WTC11 (cell line): ENCODE results near the gene WDR26. TPM values are rescaled to one million over a fixed set of nuclear protein-coding genes. Genes with fewer than 3 reads are reported as not detected.
A peak's percentile ranks its signal among the peaks of the same experiment; 100 is the strongest.

ENCODE experiments used
- ATAC-seq: fragments of 200-7000 bp; cut with Tn5 transposase; 2 replicates; pipeline ENCODE4 v1.10.0; 2021; ENCODE audit warnings: mild to moderate bottlenecking, moderate library complexity
- CTCF ChIA-PET: fragments of 300-600 bp; sonication (Branson Sonifier 250); formaldehyde crosslinking; loops from one replicate; lab custom pipeline; 2021; ENCODE audit warnings: antibody characterized with exemption; lab: Charles Lee
- POLR2A ChIA-PET: fragments of 350-600 bp; sonication (Branson Sonifier 250); formaldehyde crosslinking; loops from one replicate; lab custom pipeline; 2021; ENCODE audit warnings: antibody characterized with exemption; lab: Charles Lee
- DNase-seq: peaks from one replicate; pipeline ENCODE4 v3.0.0; 2021; ENCODE audit warnings: low spot score
- H3K27ac Mint-ChIP-seq: 2 replicates; pipeline ENCODE4 v1.8.0; 2021; ENCODE audit warnings: mixed read lengths
- H3K27me3 Mint-ChIP-seq: 2 replicates; pipeline ENCODE4 v1.8.0; 2021; ENCODE audit warnings: low read depth, mild to moderate bottlenecking, moderate library complexity, mixed read lengths
- H3K36me3 Mint-ChIP-seq: 2 replicates; pipeline ENCODE4 v1.8.0; 2021; ENCODE audit warnings: mixed read lengths
- H3K4me1 Mint-ChIP-seq: 2 replicates; pipeline ENCODE4 v1.8.0; 2022; ENCODE audit warnings: mixed read lengths
- H3K4me3 Mint-ChIP-seq: 2 replicates; pipeline ENCODE4 v1.8.0; 2021; ENCODE audit warnings: mild to moderate bottlenecking, moderate library complexity, mixed read lengths
- H3K9me3 Mint-ChIP-seq: 2 replicates; pipeline ENCODE4 v1.8.0; 2021; ENCODE audit warnings: mixed read lengths
- ATF1 ChIP-seq: sonication (generic); formaldehyde crosslinking; IDR thresholded peaks from 2 replicates; pipeline ENCODE4 v1.8.1; 2023; ENCODE audit warnings: mild to moderate bottlenecking, moderate library complexity, missing genetic modification reagents
- ATF6 ChIP-seq: sonication (generic); formaldehyde crosslinking; IDR thresholded peaks from 2 replicates; pipeline ENCODE4 v1.8.1; 2023; ENCODE audit warnings: mild to moderate bottlenecking, missing genetic modification reagents
- CBFB ChIP-seq: sonication (generic); formaldehyde crosslinking; IDR thresholded peaks from 2 replicates; pipeline ENCODE4 v1.8.1; 2022; ENCODE audit warnings: mild to moderate bottlenecking, low read depth, missing genetic modification reagents
- E2F1 ChIP-seq: sonication (generic); formaldehyde crosslinking; IDR thresholded peaks from 2 replicates; pipeline ENCODE4 v1.8.0; 2022; ENCODE audit warnings: mild to moderate bottlenecking, missing genetic modification reagents
- E2F5 ChIP-seq: sonication (generic); formaldehyde crosslinking; IDR thresholded peaks from 2 replicates; pipeline ENCODE4 v1.8.1; 2022; ENCODE audit warnings: mild to moderate bottlenecking, moderate library complexity, missing genetic modification reagents
- ETV6 ChIP-seq: sonication (generic); formaldehyde crosslinking; IDR thresholded peaks from 2 replicates; pipeline ENCODE4 v1.8.1; 2022; ENCODE audit warnings: mild to moderate bottlenecking, missing genetic modification reagents
- JAZF1 ChIP-seq: fragments of 250-450 bp; sonication (Bioruptor Pico); IDR thresholded peaks from 2 replicates; pipeline ENCODE4 v1.9.0; 2021; ENCODE audit warnings: moderate library complexity, mild to moderate bottlenecking, inconsistent platforms
- MYBL2 ChIP-seq: sonication (generic); formaldehyde crosslinking; IDR thresholded peaks from 2 replicates; pipeline ENCODE4 v1.8.1; 2023; ENCODE audit warnings: mild to moderate bottlenecking, moderate library complexity, missing genetic modification reagents
- NFATC4 ChIP-seq: fragments of 250-450 bp; sonication (Bioruptor Pico); IDR thresholded peaks from 2 replicates; pipeline ENCODE4 v1.9.0; 2021; ENCODE audit warnings: mild to moderate bottlenecking
- NR2C2 ChIP-seq: sonication (generic); formaldehyde crosslinking; IDR thresholded peaks from 2 replicates; pipeline ENCODE4 v1.8.0; 2022; ENCODE audit warnings: mild to moderate bottlenecking, missing genetic modification reagents
- PRDM15 ChIP-seq: sonication (generic); formaldehyde crosslinking; IDR thresholded peaks from 2 replicates; pipeline ENCODE4 v1.8.0; 2022; ENCODE audit warnings: missing genetic modification reagents
- RORB ChIP-seq: fragments of 250-450 bp; sonication (Bioruptor Pico); IDR thresholded peaks from 2 replicates; pipeline ENCODE4 v1.9.0; 2021; ENCODE audit warnings: mild to moderate bottlenecking
- ZBTB21 ChIP-seq: sonication (generic); formaldehyde crosslinking; IDR thresholded peaks from 2 replicates; pipeline ENCODE4 v1.8.1; 2023; ENCODE audit warnings: mild to moderate bottlenecking, missing genetic modification reagents, borderline replicate concordance
- ZMAT4 ChIP-seq: fragments of 250-450 bp; sonication (Bioruptor Pico); IDR thresholded peaks from 2 replicates; pipeline ENCODE4 v1.9.0; 2021; ENCODE audit warnings: mild to moderate bottlenecking
- ZNF121 ChIP-seq: sonication (generic); formaldehyde crosslinking; IDR thresholded peaks from 2 replicates; pipeline ENCODE4 v1.8.0; 2023; ENCODE audit warnings: missing genetic modification reagents
- ZNF317 ChIP-seq: sonication (generic); formaldehyde crosslinking; IDR thresholded peaks from 2 replicates; pipeline ENCODE4 v1.8.1; 2023; ENCODE audit warnings: low read depth, mild to moderate bottlenecking, moderate library complexity, missing genetic modification reagents, borderline replicate concordance
- ZNF423 ChIP-seq: fragments of 250-450 bp; sonication (Bioruptor Pico); IDR thresholded peaks from 2 replicates; pipeline ENCODE4 v2.1.2; 2022; ENCODE audit warnings: mild to moderate bottlenecking, moderate library complexity
- ZNF671 ChIP-seq: fragments of 250-450 bp; sonication (Bioruptor Pico); IDR thresholded peaks from 2 replicates; pipeline ENCODE4 v1.8.0; 2021; ENCODE audit warnings: mild to moderate bottlenecking
- ZSCAN18 ChIP-seq: fragments of 250-450 bp; sonication (Bioruptor Pico); IDR thresholded peaks from 2 replicates; pipeline ENCODE4 v2.1.2; 2022; ENCODE audit warnings: mild to moderate bottlenecking, moderate library complexity
- total RNA-seq: library from RNA; stranded (reverse); gene quantifications from 3 replicates; pipeline ENCODE4 v1.2.3, GENCODE V29; 2021

Gene WDR26
- total RNA-seq, 1 experiment from 2014 or later: 66.1 TPM

GRCh38 chr1:224450159-224450558, 15.6 kb upstream of the WDR26 start (continued):
- TF ChIP-seq CBFB (CRISPR knock-in tag) (no peak), E2F5 (CRISPR knock-in tag) (no peak), ATF6 (CRISPR knock-in tag) (no peak), ZSCAN18 (CRISPR knock-in tag) (no peak), E2F1 (CRISPR knock-in tag) (no peak), ZNF317 (no peak), ETV6 (CRISPR knock-in tag) (no peak), NFATC4 (CRISPR knock-in tag) (no peak), MYBL2 (CRISPR knock-in tag) (no peak)
- TF ChIP-seq, all 79 proteins: peak for 0

- ChIA-PET POLR2A (interaction anchor here (0.5 kb wide), 1 partner anchor 702 kb away, joined by 5 read pairs; no protein-coding TSS in a partner anchor), CTCF (interaction anchor here (2.8 kb wide), 1 partner anchor 9 kb away, joined by 18 read pairs; no protein-coding TSS in a partner anchor)
- peak overlapping the region; percentile 57; the same call in 1 of the 2 replicates for H3K27ac Mint-ChIP-seq
- ATAC-seq (no peak), DNase-seq (no peak)
- no peaks in the 10 kb centered on the region for H3K27me3 Mint-ChIP-seq
- H3K36me3 Mint-ChIP-seq: peaks cover 3% of the 10 kb centered on the region; the same call in 1 of the 2 replicates
- no peak for TF ChIP-seq ZNF671 (CRISPR knock-in tag)
- TF ChIP-seq ZNF423 (CRISPR knock-in tag): no peak
- TF ChIP-seq RORB (CRISPR knock-in tag): no peak
- no peak for TF ChIP-seq ZNF121 (CRISPR knock-in tag)
- TF ChIP-seq ATF1 (CRISPR knock-in tag): no peak
- no peak for TF ChIP-seq ZBTB21 (CRISPR knock-in tag)
- TF ChIP-seq ZNF317: no peak
- TF ChIP-seq ZMAT4: no peak
- no peak for TF ChIP-seq NR2C2 (CRISPR knock-in tag)
- no peak for TF ChIP-seq JAZF1 (CRISPR knock-in tag)
- TF ChIP-seq PRDM15 (CRISPR knock-in tag): no peak
- 0 out of 2 replicates have a peak, but pooled peaks cover 2% of the 10 kb centered on the region for H3K4me1 Mint-ChIP-seq
- no peak overlapping the region for H3K4me3 Mint-ChIP-seq
- no peaks in the 10 kb centered on the region for H3K9me3 Mint-ChIP-seq
These were observed 13.9 kb upstream of the WDR26 start for GRCh38 chr1:224448453-224449017.
